CD4-positive, alpha-beta T cell treated with Interleukin-15 for 4 hours (primary cell): ENCODE results near the gene LRRC57.

ENCODE experiments used
- DNase-seq: peaks from one replicate; pipeline ENCODE4 v3.0.0-alpha.2; 2020; ENCODE audit warnings: low spot score

The LRRC57 gene

DNA sequence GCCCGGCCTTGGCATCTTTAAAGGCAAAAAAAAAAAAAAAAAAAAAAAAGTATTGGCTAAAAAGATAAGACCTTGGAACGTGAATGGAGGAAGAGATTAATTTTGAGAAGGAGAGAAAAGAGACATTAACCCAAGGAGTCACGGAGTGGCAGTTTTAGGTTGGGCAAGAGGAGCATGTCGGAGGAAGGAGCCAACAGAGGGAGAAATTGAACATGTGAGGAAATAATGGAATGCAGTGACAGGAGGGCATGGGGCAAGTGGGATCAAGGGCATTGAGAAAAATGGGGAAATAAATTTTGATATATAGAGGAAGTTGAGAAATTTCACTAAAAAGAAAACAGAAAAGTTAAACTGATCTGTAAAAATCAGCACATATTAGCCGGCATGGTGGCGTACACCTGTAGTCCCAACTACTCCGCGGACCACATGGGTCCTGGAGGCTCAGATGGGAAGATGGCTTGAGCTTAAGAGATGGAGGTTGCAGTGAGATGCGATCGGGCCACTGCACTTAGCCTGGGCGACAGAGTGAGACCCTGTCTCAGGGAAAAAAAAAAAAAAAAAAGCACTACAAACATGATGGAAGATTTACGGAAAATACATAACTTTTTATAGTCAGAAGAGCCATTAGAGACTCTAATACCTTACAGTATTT lies 1.3 kb upstream of the LRRC57 start:
- DNase-seq = no peak

DNA sequence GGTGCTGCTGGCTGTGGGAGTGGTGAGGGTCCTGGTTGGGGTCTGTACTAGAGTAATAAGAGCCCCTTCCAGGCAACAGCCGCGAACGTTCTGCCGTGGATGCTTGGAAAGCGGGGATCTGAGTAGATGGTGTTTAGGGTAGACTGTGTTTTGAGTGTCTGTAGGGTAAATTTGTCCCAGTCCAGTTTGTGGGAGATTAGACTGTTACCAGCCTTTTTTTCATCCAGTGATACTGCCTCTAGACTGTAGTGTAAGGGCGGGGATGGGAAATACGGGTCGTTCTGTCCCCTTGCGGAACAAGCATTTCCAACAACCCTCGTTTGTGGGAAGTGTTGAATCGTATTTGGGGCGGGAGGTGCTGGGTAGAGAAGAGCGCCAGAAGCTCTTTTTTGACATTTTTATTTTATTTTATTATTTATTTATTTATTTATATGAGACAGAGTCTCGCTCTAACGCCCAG lies 469 bp upstream of the LRRC57 start:
- DNase-seq = peak; percentile 7

DNA sequence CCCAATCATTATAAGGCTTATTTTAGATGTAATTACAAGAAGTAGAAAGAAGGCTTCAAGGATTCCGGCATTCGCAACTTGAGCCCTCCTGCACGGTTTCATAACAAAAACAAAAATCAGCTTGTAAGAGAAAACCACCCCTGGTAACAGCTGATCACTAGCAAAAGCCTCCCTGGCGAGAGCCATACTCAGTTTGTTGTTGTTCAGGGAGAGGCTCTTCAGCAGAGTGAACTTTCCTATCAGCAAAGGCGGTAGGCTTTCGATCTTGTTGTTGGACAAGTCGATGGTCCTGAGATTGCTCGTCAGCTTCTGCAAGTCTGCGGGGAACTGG lies 710 bp downstream of the LRRC57 start:
- no peak for DNase-seq

DNA sequence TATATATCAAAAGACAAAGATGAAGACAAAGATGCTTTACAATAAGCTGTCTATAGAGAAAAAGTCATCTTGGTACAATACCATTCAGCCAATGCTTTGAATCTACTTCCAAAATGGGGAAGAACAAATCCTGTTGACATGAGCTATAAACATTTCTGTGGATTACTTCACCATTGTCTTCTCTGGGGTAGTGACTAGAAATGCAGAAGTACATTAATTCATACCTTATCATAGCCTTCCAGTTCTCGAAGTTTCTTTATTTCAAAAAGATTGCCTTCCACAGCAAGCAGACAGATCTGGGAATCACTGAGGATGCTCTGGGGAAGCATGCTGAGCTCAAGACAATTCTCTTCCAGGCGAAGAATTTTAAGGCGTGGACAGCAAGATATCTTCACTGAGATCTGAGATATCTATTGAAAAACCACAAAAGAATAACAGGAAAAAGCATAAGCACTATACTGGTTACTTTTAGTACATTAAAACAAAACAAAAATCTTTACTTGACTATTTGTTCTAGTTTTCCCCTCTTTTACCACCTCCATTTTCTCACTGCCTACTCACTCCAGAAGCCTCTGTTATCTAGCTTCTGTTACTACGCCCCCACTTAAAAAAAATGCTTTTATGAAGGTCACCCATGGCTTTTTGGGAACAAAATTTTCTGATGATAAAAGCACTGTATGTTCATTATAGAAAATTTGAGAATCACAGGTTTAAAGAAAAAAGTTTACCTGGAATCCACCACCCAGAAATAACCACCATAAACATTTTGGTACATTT lies 3.6 kb downstream of the LRRC57 start:
- DNase-seq = no peak

GRCh38 chr15:42533246-42533645 lies 15.3 kb downstream of the LRRC57 start:
- no peak for DNase-seq

- DNase-seq = no peak
These were observed 19.6 kb downstream of the LRRC57 start for GRCh38 chr15:42528970-42529369.

DNA sequence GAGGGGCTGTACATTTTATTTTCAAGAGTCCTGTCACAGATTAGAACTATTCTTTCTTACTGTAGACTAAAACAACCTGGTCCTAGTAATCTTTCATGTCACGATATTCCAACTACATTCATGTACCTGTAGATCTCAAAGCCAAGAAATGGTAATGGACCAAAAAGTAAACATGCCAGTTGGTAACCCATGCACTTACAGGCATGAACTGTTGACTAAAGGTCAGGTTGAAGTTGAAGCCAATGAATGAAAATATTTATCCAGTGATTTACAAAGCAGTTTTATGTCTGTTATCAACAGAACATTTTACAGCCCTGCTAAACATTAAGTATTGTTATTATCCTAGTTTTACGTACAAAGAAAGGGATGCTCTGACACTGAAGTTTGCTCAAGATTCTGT lies 25.3 kb downstream of the LRRC57 start:
- no peak for DNase-seq

DNA sequence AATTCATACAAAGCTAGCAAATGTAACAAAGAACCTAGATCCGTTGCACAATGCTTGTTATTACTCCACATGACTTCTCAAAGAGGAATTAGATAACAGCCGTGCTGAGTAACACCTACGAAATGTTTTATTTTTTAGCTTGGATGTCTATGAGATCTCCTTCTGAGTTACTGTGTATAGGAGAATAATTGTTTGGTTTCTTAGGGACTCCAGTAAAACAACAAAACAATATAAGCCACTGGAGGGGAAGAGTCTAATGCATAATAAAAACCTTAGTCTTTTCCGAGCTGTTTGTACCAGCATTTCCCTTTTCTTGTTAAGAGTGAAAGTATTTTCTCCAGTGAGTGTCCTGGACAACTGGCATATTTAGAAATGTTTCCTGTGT lies 37.6 kb downstream of the LRRC57 start:
- DNase-seq = no peak

GRCh38 chr15:42510258-42511006 lies 38.2 kb downstream of the LRRC57 start:
- no peak for DNase-seq

DNA sequence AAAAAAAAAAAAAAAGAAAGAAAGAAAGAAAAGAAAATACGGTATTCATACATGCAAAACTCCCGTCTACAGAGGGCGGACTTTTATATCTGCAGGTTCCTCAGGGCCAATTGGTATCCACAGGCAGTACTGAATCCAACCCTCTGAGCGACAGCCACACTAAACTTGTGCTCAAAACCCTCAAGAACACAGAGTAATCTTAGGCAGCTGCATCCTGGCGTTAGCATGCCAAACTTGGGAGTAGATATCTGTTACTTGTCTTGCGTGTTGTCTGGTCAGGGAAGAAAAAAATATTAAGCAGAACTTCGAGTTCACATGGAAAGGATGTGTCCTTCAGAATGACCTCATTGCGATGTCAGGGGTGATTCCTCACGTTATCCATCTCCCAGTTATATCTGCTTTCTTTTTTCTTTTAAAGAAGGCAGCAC lies 40.3 kb downstream of the LRRC57 start:
- no peak for DNase-seq

GRCh38 chr15:42507514-42507913 lies 41.1 kb downstream of the LRRC57 start:
- DNase-seq = no peak

- DNase-seq = no peak
These were observed 44.0 kb downstream of the LRRC57 start for GRCh38 chr15:42504631-42505030.

GRCh38 chr15:42503825-42504224 lies 44.8 kb downstream of the LRRC57 start:
- DNase-seq = no peak

GRCh38 chr15:42502477-42502876 lies 46.1 kb downstream of the LRRC57 start:
- DNase-seq = no peak

- no peak for DNase-seq
These were observed 48.6 kb downstream of the LRRC57 start for GRCh38 chr15:42499858-42500609.

DNA sequence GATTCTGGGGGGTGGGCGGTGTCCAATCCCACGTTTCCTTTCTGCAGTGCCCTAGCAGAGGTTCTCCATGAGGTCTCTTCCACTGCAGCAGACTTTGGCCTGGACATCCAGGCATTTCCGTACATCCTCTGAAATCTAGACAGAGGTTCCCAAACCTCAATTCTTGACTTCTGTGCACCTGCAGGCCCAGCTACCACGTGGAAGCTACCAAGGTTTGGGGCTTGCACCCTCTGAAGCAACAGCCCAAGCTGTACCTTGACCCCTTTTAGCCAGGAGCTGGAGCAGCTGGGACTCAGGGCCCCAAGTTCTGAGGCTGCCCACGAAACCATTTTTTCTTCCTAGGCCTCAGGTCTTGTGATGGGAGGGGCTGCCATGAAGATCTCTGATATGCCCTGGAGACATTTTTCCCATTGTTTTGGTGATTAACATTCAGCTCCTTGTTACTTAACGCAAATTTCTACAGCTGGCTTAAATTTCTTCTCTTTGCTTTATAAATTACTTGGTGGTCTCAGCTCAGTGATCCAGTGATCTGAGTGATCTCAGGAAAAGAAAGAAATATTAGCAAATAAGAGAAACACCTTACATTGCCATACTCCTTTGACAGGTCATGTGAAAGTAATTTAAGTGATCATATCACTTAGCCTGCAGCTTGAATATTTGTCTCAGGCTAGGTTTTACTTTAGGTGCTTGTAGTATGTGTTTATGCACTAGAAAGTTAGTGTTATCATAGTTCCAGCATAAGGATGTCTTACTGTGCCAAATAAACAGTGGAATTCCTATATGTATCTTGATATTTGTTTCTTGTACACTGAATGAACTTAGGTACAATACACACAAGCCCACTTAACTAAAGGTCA lies 50.2 kb downstream of the LRRC57 start:
- no peak for DNase-seq

DNA sequence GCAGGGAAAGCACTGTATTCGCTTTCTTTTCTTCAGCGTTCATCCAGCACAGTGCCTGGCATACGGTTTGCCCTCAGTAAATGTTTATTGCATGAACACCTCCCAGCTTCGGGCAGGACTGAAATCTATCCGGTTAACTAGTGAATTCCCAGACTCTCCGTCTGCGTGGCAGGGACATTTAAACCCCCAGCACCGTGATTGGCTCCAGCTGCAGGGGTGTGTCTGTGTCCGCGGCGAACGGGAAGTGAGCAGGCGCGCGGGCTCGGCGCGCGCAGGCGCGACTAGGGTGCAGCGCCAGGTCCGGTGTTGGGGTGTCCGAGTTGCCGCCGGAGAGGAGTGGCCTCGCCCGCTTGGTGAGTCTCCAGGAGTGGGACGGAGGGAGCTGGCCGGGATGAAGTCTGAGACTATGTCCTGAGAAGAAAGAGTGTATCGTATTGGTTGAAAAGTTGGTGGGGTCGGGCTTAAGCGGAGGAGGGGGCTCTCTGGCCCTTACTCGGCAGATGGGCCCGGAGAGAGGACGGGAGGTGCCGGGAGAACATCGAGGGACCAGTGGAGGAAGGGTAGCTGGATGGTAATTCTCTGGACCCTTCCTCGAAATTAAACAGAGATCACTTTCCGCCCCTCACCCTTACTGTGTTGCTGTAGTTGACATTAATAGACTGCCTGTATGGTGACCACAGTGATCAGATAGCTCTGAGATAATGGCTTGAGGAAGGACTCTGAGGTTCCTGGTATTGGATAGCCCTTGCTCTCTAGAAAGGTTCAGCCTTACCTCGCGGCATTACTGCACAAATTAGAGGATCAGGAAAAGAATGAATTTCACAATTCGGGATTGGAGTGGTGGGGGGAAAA lies 53.0 kb downstream of the LRRC57 start, which contains the start of gene SNAP23:
SNAP23 (plus strand) TSS at position 274 of the 852 bp plus-strand sequence. CDS start 16,213 bp downstream, outside the sequence.
- DNase-seq = peak; percentile 81

GRCh38 chr15:42494998-42495360 lies 53.6 kb downstream of the LRRC57 start:
- DNase-seq = peak; percentile 28

GRCh38 chr15:42493679-42494078 lies 54.9 kb downstream of the LRRC57 start:
- DNase-seq = no peak

DNA sequence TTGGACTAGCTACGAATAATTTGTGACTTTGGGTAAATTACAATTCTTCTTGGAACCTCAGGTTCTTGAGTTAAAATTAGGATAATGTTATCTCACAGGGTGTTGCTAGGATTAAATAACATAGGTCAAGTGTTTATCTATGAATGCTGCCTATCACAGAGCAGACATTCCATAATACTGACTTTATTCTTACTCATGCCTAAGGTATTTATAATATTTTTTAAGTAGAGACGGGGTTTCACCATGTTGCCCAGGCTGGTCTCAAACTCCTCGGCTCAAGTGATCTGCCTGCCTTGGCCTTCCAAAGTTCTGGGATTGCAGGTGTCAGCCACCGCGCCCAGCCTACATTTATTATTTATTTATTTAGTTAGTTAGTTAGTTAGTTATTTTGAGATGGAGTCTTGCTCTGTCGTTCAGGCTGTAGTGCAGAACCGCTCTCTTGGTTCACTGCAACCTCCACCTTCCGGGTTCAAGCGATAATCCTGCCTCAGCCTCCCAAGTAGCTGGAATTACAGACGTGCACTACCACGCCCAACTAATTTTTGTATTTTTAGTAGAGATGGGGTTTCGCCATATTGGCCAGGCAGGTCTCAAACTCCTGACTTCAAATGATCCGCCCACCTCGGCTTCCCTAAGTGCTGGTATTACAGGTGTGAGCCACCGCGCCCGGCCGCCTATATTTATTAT lies 56.9 kb downstream of the LRRC57 start:
- DNase-seq = no peak
